ENCODE measurements around the gene CCND2. TPM values are rescaled to one million over a fixed set of nuclear protein-coding genes. Genes with fewer than 3 reads are reported as not detected.

The CCND2 gene
- polyA plus RNA-seq, 1 experiment, result 0.64 TPM

GRCh38 chr12:4273273-4273651 is 300 bp upstream of the CCND2 start:
- Histone ChIP-seq H3K4me3 (ENCODE audit: low read depth, low read length) (no peak overlapping the region), H3K27me3 (ENCODE audit: control insufficient read depth, insufficient read depth, low read length) (peaks cover 70% of the 10 kb centered on the region), H3K36me3 (ENCODE audit: control insufficient read depth, insufficient read depth, low read length) (no peaks in the 10 kb centered on the region)
- ChIA-PET CTCF (interaction anchor here (1.8 kb wide), 1 partner anchor 388 kb away, joined by 10 read pairs; no protein-coding TSS in a partner anchor), POLR2A (interaction anchor here (0.6 kb wide), 1 partner anchor 76 kb away, joined by 3 read pairs; no protein-coding TSS in a partner anchor)
- DNase-seq (ENCODE audit: low read depth), result no peak
- TF ChIP-seq, protein P1, sequence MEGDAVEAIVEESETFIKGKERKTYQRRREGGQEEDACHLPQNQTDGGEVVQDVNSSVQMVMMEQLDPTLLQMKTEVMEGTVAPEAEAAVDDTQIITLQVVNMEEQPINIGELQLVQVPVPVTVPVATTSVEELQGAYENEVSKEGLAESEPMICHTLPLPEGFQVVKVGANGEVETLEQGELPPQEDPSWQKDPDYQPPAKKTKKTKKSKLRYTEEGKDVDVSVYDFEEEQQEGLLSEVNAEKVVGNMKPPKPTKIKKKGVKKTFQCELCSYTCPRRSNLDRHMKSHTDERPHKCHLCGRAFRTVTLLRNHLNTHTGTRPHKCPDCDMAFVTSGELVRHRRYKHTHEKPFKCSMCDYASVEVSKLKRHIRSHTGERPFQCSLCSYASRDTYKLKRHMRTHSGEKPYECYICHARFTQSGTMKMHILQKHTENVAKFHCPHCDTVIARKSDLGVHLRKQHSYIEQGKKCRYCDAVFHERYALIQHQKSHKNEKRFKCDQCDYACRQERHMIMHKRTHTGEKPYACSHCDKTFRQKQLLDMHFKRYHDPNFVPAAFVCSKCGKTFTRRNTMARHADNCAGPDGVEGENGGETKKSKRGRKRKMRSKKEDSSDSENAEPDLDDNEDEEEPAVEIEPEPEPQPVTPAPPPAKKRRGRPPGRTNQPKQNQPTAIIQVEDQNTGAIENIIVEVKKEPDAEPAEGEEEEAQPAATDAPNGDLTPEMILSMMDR (IDR thresholded peaks at IDR 0.05; ENCODE audit: insufficient read depth, low read depth, low read length), result no peak

DNA sequence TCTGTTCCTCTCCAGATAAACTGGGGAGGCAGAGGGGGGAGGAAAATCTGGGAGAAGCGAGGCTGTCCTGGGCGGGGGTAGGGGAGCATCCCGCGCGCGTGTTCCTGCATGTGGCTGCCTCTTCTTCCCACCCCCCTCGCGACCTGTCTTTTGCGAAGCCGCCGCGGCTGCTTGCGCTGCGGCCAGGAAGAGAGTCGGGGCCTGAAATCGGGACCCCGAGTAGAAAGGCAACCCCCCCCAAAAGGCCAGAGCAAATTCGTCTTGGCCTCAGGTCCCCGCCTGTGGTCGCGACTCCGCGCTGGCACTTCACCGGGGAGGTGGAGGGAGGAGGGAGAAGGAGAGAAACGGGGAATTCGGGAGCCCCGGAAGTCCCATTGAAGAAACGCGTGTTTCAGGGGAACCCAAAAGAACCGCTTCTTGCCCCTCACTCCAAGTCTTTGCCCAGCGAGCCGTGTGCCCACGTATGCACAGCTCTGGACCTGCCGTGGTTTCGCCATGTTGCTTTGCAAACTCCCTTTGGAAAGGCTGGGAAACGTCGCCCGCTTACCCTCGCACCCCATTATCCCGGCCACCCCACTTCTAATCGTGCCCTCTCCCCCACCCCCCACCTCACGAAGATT is 944 bp downstream of the CCND2 start:
- ChIA-PET CTCF (interaction anchor here (1.8 to 5.5 kb wide), 2 partner anchors 159 to 389 kb away, joined by 10 to 30 read pairs; no protein-coding TSS in a partner anchor), POLR2A (no interaction called here)
- TF ChIP-seq, protein P1 (IDR thresholded peaks at IDR 0.05; ENCODE audit: insufficient read depth, low read depth, low read length), result no peak
- Histone ChIP-seq H3K4me3 (ENCODE audit: low read depth, low read length) (peak overlapping the region; percentile 23), H3K27me3 (ENCODE audit: control insufficient read depth, insufficient read depth, low read length) (peaks cover 62% of the 10 kb centered on the region), H3K36me3 (ENCODE audit: control insufficient read depth, insufficient read depth, low read length) (no peaks in the 10 kb centered on the region)
- DNase-seq (ENCODE audit: low read depth), result no peak

GRCh38 chr12:4275016-4275869 is 1.7 kb downstream of the CCND2 start:
- CTCF ChIA-PET, result interaction anchor here (0.7 to 6.8 kb wide), 10 partner anchors 14 to 1469 kb away, joined by 3 to 95 read pairs (median 10); no protein-coding TSS in a partner anchor
- Histone ChIP-seq H3K4me3 (ENCODE audit: low read depth, low read length) (peak overlapping the region; percentile 23), H3K27me3 (ENCODE audit: control insufficient read depth, insufficient read depth, low read length) (peaks cover 54% of the 10 kb centered on the region), H3K36me3 (ENCODE audit: control insufficient read depth, insufficient read depth, low read length) (no peaks in the 10 kb centered on the region)
- no peak for DNase-seq (ENCODE audit: low read depth)
- TF ChIP-seq, protein P1 (IDR thresholded peaks at IDR 0.05; ENCODE audit: insufficient read depth, low read depth, low read length), result no peak
- POLR2A ChIA-PET, result no interaction called here

DNA sequence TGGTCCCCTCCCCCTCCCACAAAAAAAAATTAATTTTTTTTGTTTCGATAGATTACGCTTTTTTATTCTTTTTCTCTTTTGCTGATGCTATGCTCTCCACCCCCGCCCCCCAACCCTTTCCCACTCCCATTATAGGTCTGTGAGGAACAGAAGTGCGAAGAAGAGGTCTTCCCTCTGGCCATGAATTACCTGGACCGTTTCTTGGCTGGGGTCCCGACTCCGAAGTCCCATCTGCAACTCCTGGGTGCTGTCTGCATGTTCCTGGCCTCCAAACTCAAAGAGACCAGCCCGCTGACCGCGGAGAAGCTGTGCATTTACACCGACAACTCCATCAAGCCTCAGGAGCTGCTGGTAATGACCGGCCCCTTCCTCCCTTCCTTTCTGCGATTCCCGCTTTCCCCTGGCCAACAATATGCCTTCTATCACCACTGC is 2.3 kb downstream of the CCND2 start:
- H3K36me3 ChIP-seq (ENCODE audit: control insufficient read depth, insufficient read depth, low read length), result no peaks in the 10 kb centered on the region
- H3K27me3 ChIP-seq (ENCODE audit: control insufficient read depth, insufficient read depth, low read length), result peaks cover 50% of the 10 kb centered on the region
- no peak overlapping the region for H3K4me3 ChIP-seq (ENCODE audit: low read depth, low read length)
- ChIA-PET POLR2A (no interaction called here), CTCF (interaction anchor here (0.7 to 6.8 kb wide), 21 partner anchors 13 to 1470 kb away, joined by 3 to 95 read pairs (median 7); partner anchors contain the start of gene TIGAR)
- TF ChIP-seq, protein P1 (IDR thresholded peaks at IDR 0.05; ENCODE audit: insufficient read depth, low read depth, low read length), result no peak
- no peak for DNase-seq (ENCODE audit: low read depth)

All from BJ (cell line).